GM18502 (cell line): ENCODE measurements around the gene COL8A2.

Experiments
- ATAC-seq: cut with Tn5 transposase; IDR thresholded peaks from one replicate; pipeline ENCODE4 v1.9.1; 2021; ENCODE audit warnings: mild to moderate bottlenecking; ENCODE audit not compliant: unreplicated experiment, poor library complexity

Gene COL8A2

GRCh38 chr1:36157973-36158826 lies 33.2 kb upstream of the COL8A2 start:
- no peak for ATAC-seq

- ATAC-seq: no peak
Measured at GRCh38 chr1:36157115-36157903, 32.3 kb upstream of the COL8A2 start.

- peak; percentile 11 for ATAC-seq
Measured at GRCh38 chr1:36156329-36157114, 31.5 kb upstream of the COL8A2 start.

- peak; percentile 59 for ATAC-seq
Measured at GRCh38 chr1:36155408-36156328, 30.6 kb upstream of the COL8A2 start, which contains the start of gene MAP7D1. Gene MAP7D1 (plus strand): TSS chr1:36156160. CDS start chr1:36156418, 258 bp downstream.

- ATAC-seq: no peak
Measured at GRCh38 chr1:36154765-36155407, 29.9 kb upstream of the COL8A2 start.

DNA sequence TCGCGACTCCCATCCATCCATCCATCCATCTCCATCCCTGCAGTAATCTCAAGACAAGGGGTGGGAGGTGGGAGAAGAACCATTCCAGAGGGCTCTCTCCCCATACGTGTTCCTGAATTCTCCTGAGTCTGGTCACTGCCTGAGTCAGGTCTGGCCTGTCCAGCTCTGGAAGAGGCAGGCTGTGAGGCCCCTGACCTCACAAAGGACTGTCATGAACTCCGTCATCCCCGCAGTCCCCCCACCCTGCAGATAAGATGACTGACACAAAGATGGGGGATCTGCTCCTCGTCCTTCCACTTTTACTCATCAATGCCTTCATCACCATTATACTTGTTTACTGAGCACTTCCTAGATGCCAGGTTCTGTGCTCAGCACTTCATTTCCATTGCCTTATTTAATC lies 29.3 kb upstream of the COL8A2 start:
- ATAC-seq: no peak

DNA sequence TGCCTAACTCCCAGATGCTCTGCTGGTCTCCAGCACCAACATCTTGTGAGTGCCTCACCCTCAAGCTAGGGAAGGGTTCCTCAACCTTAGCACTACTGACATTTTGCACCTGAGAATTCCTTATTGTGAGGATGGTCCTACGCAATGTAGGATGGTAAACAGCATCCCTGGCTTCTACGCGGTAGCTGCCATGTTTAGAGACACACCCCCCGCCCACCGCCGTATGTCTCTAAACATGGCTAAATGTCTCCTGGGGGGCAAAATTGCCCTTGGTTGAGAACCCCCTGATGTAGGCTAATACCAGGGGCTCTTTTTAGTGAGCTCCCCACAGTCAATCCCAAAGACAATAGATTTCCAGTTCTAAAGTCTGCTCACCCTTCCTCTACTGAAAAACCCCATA lies 28.5 kb upstream of the COL8A2 start:
- no peak for ATAC-seq

GRCh38 chr1:36151845-36152203 lies 26.8 kb upstream of the COL8A2 start:
- no peak for ATAC-seq

DNA sequence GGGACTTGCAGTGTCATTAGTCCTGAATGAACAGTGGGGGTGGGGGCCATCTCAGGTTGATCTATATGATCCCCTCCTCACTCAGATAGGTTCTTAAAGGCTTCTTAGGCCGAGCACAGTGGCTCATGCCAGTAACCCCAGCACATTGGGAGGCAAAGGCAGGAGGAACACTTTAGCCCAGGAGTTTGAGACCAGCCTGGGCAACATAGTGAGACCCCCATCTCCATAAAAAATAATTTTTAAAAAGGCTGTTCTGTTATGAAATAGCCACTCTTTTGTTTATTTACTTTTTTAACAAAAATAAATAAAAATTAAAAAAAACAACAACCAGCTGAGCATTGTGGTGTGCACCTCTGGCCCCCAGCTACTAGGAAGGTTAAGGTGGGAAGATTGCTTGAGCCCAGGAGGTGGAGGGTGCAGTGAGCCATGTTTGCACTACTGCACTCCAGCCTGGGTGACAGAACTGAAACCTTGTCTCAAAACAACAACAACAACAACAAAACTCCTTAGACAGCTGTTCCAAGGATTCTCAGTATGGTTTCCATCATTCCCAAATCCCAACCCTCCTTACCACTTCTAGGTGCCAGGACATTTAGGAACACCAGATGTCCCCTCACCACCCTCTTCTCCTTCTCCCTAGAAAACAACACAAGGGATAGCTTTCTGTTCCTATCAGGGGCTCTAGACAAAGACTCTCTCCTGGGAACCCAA lies 26.3 kb upstream of the COL8A2 start:
- ATAC-seq: no peak

DNA sequence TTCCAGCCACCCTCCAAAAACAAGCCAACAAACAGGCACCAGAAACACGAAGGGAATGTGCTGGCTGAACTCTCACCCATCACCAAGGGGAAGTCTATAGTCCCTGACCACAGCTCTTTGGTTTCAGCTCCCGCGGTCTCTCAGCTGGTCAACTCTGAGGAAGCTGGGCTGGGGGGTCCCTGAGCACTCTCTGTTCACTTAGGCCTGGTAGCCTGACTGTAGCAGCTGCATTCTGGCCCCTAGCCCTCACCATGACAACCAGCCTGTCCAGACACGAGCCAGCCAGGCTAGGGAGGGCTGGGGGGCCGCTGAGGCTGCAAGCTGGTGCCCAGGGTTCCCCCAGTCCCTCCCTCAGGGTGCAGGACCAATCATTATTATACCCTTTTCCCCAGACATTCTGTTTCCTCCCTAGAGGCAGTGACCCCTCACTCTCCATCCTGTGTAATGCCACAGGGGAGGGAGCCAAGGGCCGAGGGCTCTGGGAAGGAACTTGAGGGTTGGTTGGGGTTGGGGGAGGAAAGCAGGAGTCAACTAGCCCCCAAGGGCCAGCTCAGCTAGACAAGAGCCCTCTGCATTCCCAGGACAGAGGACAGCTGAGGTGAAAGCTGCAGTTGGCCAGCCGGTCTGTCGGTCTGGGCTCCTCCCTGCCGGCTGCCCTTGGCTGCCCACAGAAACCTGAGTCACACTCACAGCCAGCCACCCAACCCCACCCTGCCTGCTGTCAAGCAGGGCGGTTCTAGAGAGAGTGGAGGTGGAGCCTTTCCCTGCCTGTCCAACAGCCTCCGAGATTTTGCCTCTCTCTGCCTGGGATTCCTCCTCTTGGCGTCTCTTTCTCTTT lies 25.5 kb upstream of the COL8A2 start:
- peak; percentile 50 for ATAC-seq

DNA sequence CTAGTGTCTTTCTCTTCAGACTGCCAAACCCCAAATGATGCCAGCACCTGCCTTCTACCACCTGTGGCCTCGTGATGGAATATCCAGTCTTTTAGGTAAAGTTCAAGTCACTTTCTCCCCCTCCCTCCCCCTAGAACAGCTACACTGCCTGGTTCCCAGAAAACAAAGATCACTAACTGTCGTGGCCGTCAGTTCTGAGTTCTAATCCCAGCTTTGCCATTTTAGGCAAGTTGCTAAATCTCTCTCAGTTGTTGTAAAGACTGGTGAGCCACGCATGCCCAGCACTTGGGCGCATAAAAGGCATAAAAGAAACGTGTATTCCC lies 24.9 kb upstream of the COL8A2 start:
- ATAC-seq: no peak

- ATAC-seq: peak; percentile 90
Measured at GRCh38 chr1:36149237-36149972, 24.4 kb upstream of the COL8A2 start, which contains the start of gene TRAPPC3. Gene TRAPPC3 (minus strand): TSS chr1:36149486. CDS start chr1:36149378, 108 bp downstream.

DNA sequence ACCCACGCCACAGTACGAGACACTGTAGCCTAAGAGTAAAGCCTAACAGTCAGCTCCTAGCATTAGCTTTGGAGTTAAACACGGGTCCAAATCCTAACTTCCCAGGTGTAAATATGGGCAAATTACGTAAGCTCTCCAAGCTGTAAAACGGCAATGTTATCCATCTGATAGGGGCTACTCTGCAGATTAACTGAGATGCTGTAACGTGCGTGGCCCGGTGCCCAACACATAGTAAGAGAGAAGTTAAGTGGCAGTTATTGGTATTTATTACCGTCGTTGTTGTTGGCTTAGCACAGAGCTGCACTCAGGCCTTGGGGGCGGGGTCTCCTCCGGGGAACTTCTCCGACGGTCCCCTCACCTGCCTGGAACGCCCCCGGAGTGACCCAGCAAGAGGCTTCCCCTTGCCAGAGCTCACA lies 23.8 kb upstream of the COL8A2 start:
- no peak for ATAC-seq

- ATAC-seq: no peak
Measured at GRCh38 chr1:36144413-36144812, 19.4 kb upstream of the COL8A2 start.

- no peak for ATAC-seq
Measured at GRCh38 chr1:36143424-36143823, 18.4 kb upstream of the COL8A2 start.

DNA sequence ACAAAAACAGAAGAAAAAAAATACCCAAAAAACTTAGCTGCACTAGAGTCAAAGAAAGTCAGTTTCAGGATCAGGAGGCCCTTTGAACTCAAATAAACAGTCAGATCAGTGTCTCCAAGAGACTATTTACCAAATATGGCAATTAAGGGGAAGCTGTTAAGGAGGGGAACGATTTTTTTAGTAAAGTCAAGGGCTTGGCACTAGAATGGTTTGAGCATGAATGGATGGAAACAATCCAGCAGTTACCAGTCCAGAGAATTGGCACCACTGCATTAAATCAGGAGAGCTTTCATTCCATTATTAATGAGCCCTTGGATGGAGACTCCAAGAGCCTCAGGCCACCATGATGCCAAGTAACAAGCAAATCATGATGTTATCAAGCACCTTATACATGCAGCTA lies 17.1 kb upstream of the COL8A2 start:
- ATAC-seq: no peak

DNA sequence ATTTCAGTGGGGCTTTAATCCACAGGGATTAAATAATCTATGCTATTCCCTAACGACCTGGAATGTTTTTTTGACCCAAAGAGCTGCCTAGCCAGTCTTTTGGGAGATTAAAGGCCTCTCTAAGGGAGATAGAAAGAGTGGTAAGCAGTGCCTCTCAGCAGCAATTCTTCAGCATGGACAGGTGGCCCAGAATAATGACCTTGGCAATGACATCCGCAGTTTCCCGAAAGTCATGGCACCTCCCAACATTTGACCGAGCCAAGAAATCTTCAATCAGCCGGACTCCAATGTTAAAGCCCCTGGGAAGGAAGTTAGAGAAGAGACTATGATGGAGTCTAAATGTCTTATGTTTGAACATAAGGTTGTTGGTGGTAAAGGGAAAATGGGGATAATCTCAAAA lies 14.5 kb upstream of the COL8A2 start:
- ATAC-seq: no peak
